Body of pancreas (tissue), 4 donors: ENCODE data around the gene LRRC7. TPM values are rescaled to one million over a fixed set of nuclear protein-coding genes. Genes with fewer than 3 reads are reported as not detected.
A peak's percentile ranks its signal among the peaks of the same experiment; 100 is the strongest.

Source experiments
- ATAC-seq: fragments of 150-250 bp; one replicate; pipeline ENCODE4 v1.9.1; 2016
- DNase-seq, 4 donors: peaks; one replicate each; pipeline ENCODE4 v3.0.0-alpha.2; 2019
- H3K27ac ChIP-seq, 4 donors: fragments of 200-600 bp; sonication (generic); 1 replicate in 3 of 4; 2 replicates in 1 of 4; pipeline versions ENCODE4 v1.5.1 to v1.6.1; 2016 to 2019; ENCODE audit warnings: mild to moderate bottlenecking in 1 of 4, mixed read lengths in 1 of 4, moderate library complexity in 1 of 4
- H3K27me3 ChIP-seq, 2 donors: fragments of 200-600 bp; sonication (generic); one replicate each; pipeline ENCODE4 v1.6.0; 2016; ENCODE audit warnings: mild to moderate bottlenecking in 1 of 2
- H3K36me3 ChIP-seq, 2 donors: fragments of 200-600 bp; sonication (generic); replicated peaks in 1 of 2; 2 replicates each; pipeline ENCODE4 v1.5.1; 2016; ENCODE audit warnings: low read depth in 2 of 2; ENCODE audit not compliant: insufficient read depth in 1 of 2
- H3K4me1 ChIP-seq: fragments of 200-600 bp; sonication (generic); one replicate; pipeline ENCODE4 v1.6.0; 2016
- H3K4me3 ChIP-seq, 2 donors: fragments of 200-600 bp; sonication (generic); 1 replicate in 1 of 2; 2 replicates in 1 of 2; pipeline ENCODE4 v1.5.1; 2016 to 2019
- H3K9me3 ChIP-seq, 3 donors: fragments of 200-600 bp; sonication (generic); 1 replicate in 2 of 3; 2 replicates in 1 of 3; pipeline ENCODE4 v1.5.1; 2016
- CTCF ChIP-seq, 7 experiments: fragments of 450-650 bp in 4 of 7; fragments of 200-600 bp in 3 of 7; sonication (generic) in 3 of 7; IDR thresholded peaks; one replicate each; pipeline ENCODE4 v1.5.1; 2016 to 2019; ENCODE audit warnings: antibody characterized with exemption in 7 of 7
- POLR2A ChIP-seq, 3 donors: fragments of 450-650 bp; IDR thresholded peaks; one replicate each; pipeline ENCODE4 v1.6.1; 2016; ENCODE audit warnings: antibody characterized with exemption in 3 of 3, mild to moderate bottlenecking in 2 of 3
- WGBS, 2 donors: methylation state at CpG; one replicate each; pipeline ENCODE4 v1.1.5; 2017; 5-methylcytosine and 5-hydroxymethylcytosine counted together
- intact Hi-C: fragments of 100-400 bp; cut with DNase I; formaldehyde crosslinking; loops from one replicate; pipeline ENCODE4 v1.15.1; 2023
- total RNA-seq, 2 donors: library from RNA; depleted of rRNA; stranded (reverse); fragments of >200 nt; gene quantifications; one replicate each; pipeline ENCODE4 v1.1.0, GENCODE V29; 2016

LRRC7 gene
- total RNA-seq, 2 donors from 2014 or later, result 1.3 to 2.6 TPM

- H3K27ac ChIP-seq, result no peak overlapping the region
- no peaks in the 10 kb centered on the region for H3K36me3 ChIP-seq
- ATAC-seq, result no peak
- no peaks in the 10 kb centered on the region for H3K27me3 ChIP-seq
- H3K9me3 ChIP-seq, result no peaks in the 10 kb centered on the region
- intact Hi-C loops, result no loop called here
- H3K4me1 ChIP-seq, result no peaks in the 10 kb centered on the region
- 69 to 77% methylated on average over 7 of the region's 7 CpGs for WGBS, 2 donors
- H3K4me3 ChIP-seq, result no peak overlapping the region
- no peak for DNase-seq
- TF ChIP-seq POLR2A (IDR thresholded peaks at IDR 0.05) (no peak), CTCF (IDR thresholded peaks at IDR 0.05) (no peak)
Observed at GRCh38 chr1:69794831-69795230, 227.1 kb downstream of the LRRC7 start.

- H3K4me3 ChIP-seq, result no peak overlapping the region
- no peaks in the 10 kb centered on the region for H3K36me3 ChIP-seq
- H3K9me3 ChIP-seq, result no peaks in the 10 kb centered on the region
- H3K27me3 ChIP-seq, result no peaks in the 10 kb centered on the region
- H3K27ac ChIP-seq, result no peak overlapping the region
- no peaks in the 10 kb centered on the region for H3K4me1 ChIP-seq
- intact Hi-C loops, result no loop called here
- ATAC-seq (no peak), DNase-seq (no peak)
- WGBS, 2 donors, result 50 to 58% methylated on average over 2 of the region's 2 CpGs
- TF ChIP-seq POLR2A (IDR thresholded peaks at IDR 0.05) (no peak), CTCF (IDR thresholded peaks at IDR 0.05) (no peak)
Observed at GRCh38 chr1:69814926-69815325, 247.2 kb downstream of the LRRC7 start.

GRCh38 chr1:69824932-69825331 is 257.2 kb downstream of the LRRC7 start:
- Histone ChIP-seq H3K27ac (no peak overlapping the region), H3K4me1 (no peaks in the 10 kb centered on the region), H3K9me3 (no peaks in the 10 kb centered on the region), H3K27me3 (no peaks in the 10 kb centered on the region), H3K36me3 (no peaks in the 10 kb centered on the region), H3K4me3 (no peak overlapping the region)
- DNase-seq (peak in 3 of 4 donors; percentile 4 to 9 (median 8)), ATAC-seq (no peak)
- TF ChIP-seq CTCF (IDR thresholded peaks at IDR 0.05) (no peak), POLR2A (IDR thresholded peaks at IDR 0.05) (no peak)
- intact Hi-C loops, result no loop called here

GRCh38 chr1:69827732-69828131 is 260.0 kb downstream of the LRRC7 start:
- intact Hi-C loops, result no loop called here
- Histone ChIP-seq H3K27me3 (no peaks in the 10 kb centered on the region), H3K4me1 (no peaks in the 10 kb centered on the region), H3K4me3 (no peak overlapping the region), H3K27ac (no peak overlapping the region), H3K9me3 (no peaks in the 10 kb centered on the region), H3K36me3 (no peaks in the 10 kb centered on the region)
- TF ChIP-seq CTCF (IDR thresholded peaks at IDR 0.05) (no peak), POLR2A (IDR thresholded peaks at IDR 0.05) (no peak)
- 73 to 80% methylated on average over 2 of the region's 2 CpGs for WGBS, 2 donors
- DNase-seq (no peak), ATAC-seq (no peak)

GRCh38 chr1:69833536-69833935 is 265.8 kb downstream of the LRRC7 start:
- DNase-seq, result no peak
- no peaks in the 10 kb centered on the region for H3K9me3 ChIP-seq
- no peaks in the 10 kb centered on the region for H3K36me3 ChIP-seq
- H3K4me1 ChIP-seq, result no peaks in the 10 kb centered on the region
- intact Hi-C loops, result no loop called here
- TF ChIP-seq POLR2A (IDR thresholded peaks at IDR 0.05) (no peak), CTCF (IDR thresholded peaks at IDR 0.05) (no peak)
- WGBS, 2 donors, result 68 to 73% methylated on average over 3 of the region's 3 CpGs
- no peaks in the 10 kb centered on the region for H3K27me3 ChIP-seq
- H3K4me3 ChIP-seq, result no peak overlapping the region
- no peak for ATAC-seq
- no peak overlapping the region for H3K27ac ChIP-seq
